K562 (cell line): ENCODE results near the gene GMEB1. TPM values are rescaled to one million over a fixed set of nuclear protein-coding genes. Genes with fewer than 3 reads are reported as not detected.

ENCODE experiments used
- ATAC-seq: fragments of 200-7000 bp; cut with Tn5 transposase; 3 replicates; pipeline ENCODE4 v1.9.1; 2020; ENCODE audit warnings: moderate library complexity
- BruUV-seq: library from RNA; stranded (reverse); fragments of 400-500 nt; replicated peaks from 2 replicates; lab custom pipeline; 2021; lab: Mats Ljungman, UMichigan
- CTCF ChIA-PET: fragments of 300-600 bp; formaldehyde crosslinking; extraction: SDS; loops from one replicate; lab custom pipeline; 2021; ENCODE audit warnings: low intra/inter-chr PET ratio; lab: Yijun Ruan, JAX
- POLR2A ChIA-PET: fragments of 300-600, 350-650 bp; sonication (Branson Sonifier 250); formaldehyde crosslinking; extraction: SDS; loops from one replicate; lab custom pipeline; 2021; ENCODE audit warnings: antibody characterized with exemption, inconsistent platforms; lab: Yijun Ruan, JAX
- DNase-seq, 4 experiments: peaks; one replicate each; pipeline versions ENCODE4 v3.0.0 to v3.0.0-alpha.2; 2011 to 2018; ENCODE audit warnings: low spot score in 3 of 4, mixed read lengths in 3 of 4; ENCODE audit errors: extremely low read depth in 1 of 4
- FAIRE-seq: peaks from 2 replicates; lab custom pipeline; 2011; peaks lifted over from hg19 to GRCh38; lab: Jason Lieb, UNC
- H2AFZ ChIP-seq: 2 replicates; pipeline ENCODE4 v1.6.0; 2011; ENCODE audit warnings: low read depth, low read length, control low read depth, inconsistent platforms
- H3K27ac ChIP-seq: fragments of 200-600 bp; 3 replicates; pipeline ENCODE4 v1.8.0; 2011; ENCODE audit warnings: low read depth, mild to moderate bottlenecking, control low read depth, inconsistent platforms, low read length, moderate library complexity, mixed read lengths; ENCODE audit errors: extremely low read depth
- H3K27me3 ChIP-seq, 2 experiments: fragments of 300-600 bp in 1 of 2; 2 replicates in 1 of 2; 3 replicates in 1 of 2; pipeline versions ENCODE4 v1.6.0 to v1.8.0; 2011; ENCODE audit warnings: inconsistent platforms in 2 of 2, low read length in 2 of 2, mild to moderate bottlenecking in 1 of 2, mixed read lengths in 1 of 2, moderate library complexity in 1 of 2; ENCODE audit not compliant: control insufficient read depth in 2 of 2, insufficient read depth in 2 of 2
- H3K36me3 ChIP-seq: fragments of 300-600 bp; 3 replicates; pipeline ENCODE4 v1.8.0; 2011; ENCODE audit warnings: mild to moderate bottlenecking, low read length, inconsistent platforms; ENCODE audit not compliant: control insufficient read depth, insufficient read depth
- H3K4me1 ChIP-seq, 2 experiments: fragments of 200-600 bp in 1 of 2; replicated peaks in 1 of 2; 2 replicates in 1 of 2; 3 replicates in 1 of 2; pipeline versions ENCODE4 v1.5.1 to v1.8.0; 2011; ENCODE audit warnings: inconsistent platforms in 2 of 2, low read length in 2 of 2, mild to moderate bottlenecking in 1 of 2, mixed read lengths in 1 of 2, moderate library complexity in 1 of 2; ENCODE audit not compliant: control insufficient read depth in 2 of 2, insufficient read depth in 2 of 2
- H3K4me2 ChIP-seq: 2 replicates; pipeline ENCODE4 v1.6.1; 2011; ENCODE audit warnings: low read length, control low read depth, inconsistent platforms, mixed read lengths; ENCODE audit not compliant: insufficient read depth
- H3K4me3 ChIP-seq: fragments of 200-600 bp; sonication (generic), shearing (Covaris generic); 2 replicates; pipeline ENCODE4 v1.5.1; 2016; ENCODE audit warnings: control low read depth, inconsistent platforms
- H3K79me2 ChIP-seq: fragments of 200-600 bp; 3 replicates; pipeline ENCODE4 v1.8.0; 2011; ENCODE audit warnings: low read length, inconsistent platforms; ENCODE audit not compliant: control insufficient read depth, insufficient read depth
- H3K9ac ChIP-seq, 2 experiments: 2 replicates each; pipeline versions ENCODE4 v1.6.0 to v1.6.1; 2011; ENCODE audit warnings: low read depth in 2 of 2, low read length in 2 of 2, control low read depth in 1 of 2, inconsistent platforms in 1 of 2, mild to moderate bottlenecking in 1 of 2, mixed read lengths in 1 of 2; ENCODE audit not compliant: insufficient read depth in 1 of 2
- H3K9me1 ChIP-seq: one replicate; pipeline ENCODE4 v1.6.0; 2011; ENCODE audit warnings: inconsistent platforms, mild to moderate bottlenecking, low read length, moderate library complexity; ENCODE audit not compliant: control insufficient read depth, insufficient read depth
- H3K9me3 ChIP-seq: replicated peaks from 2 replicates; pipeline ENCODE4 v1.5.1; 2011; ENCODE audit warnings: low read depth, low read length, inconsistent platforms; ENCODE audit not compliant: control insufficient read depth, insufficient read depth
- H4K20me1 ChIP-seq: replicated peaks from 2 replicates; pipeline ENCODE4 v1.6.1; 2011; ENCODE audit warnings: low read length, inconsistent platforms, mixed read lengths; ENCODE audit not compliant: control insufficient read depth, insufficient read depth
- ARID1B ChIP-seq: fragments of 450-650 bp; IDR thresholded peaks from 2 replicates; pipeline ENCODE4 v1.6.1; 2016; ENCODE audit warnings: antibody characterized with exemption, mild to moderate bottlenecking, inconsistent platforms
- ARNT ChIP-seq, 2 experiments: fragments of 450-650 bp; IDR thresholded peaks; 2 replicates each; pipeline ENCODE4 v1.6.1; 2016; ENCODE audit warnings: mild to moderate bottlenecking in 1 of 2
- CBFA2T2 ChIP-seq: fragments of 450-650 bp; conservative IDR thresholded peaks from 2 replicates; pipeline ENCODE4 v1.6.1; 2017; ENCODE audit warnings: mild to moderate bottlenecking
- GATAD2A ChIP-seq: fragments of 450-650 bp; IDR thresholded peaks from 2 replicates; pipeline ENCODE4 v1.6.1; 2017
- L3MBTL2 ChIP-seq: fragments of 450-650 bp; IDR thresholded peaks from 2 replicates; pipeline ENCODE4 v1.6.1; 2016; ENCODE audit warnings: mild to moderate bottlenecking, moderate library complexity
- PCBP2 ChIP-seq: fragments of 200-400 bp; formaldehyde crosslinking; IDR thresholded peaks from 2 replicates; pipeline ENCODE4 v1.6.1; 2018; ENCODE audit warnings: low read length, low read depth, mild to moderate bottlenecking, moderate library complexity; ENCODE audit not compliant: poor library complexity, severe bottlenecking
- POLR2H ChIP-seq: IDR thresholded peaks from 2 replicates; pipeline ENCODE4 v1.6.1; 2016; ENCODE audit warnings: missing genetic modification characterization, low read depth, mild to moderate bottlenecking, control low read depth, missing compliant biosample characterization, moderate library complexity
- RBM14 ChIP-seq: fragments of 200-400 bp; formaldehyde crosslinking; IDR thresholded peaks from 2 replicates; pipeline ENCODE4 v1.6.1; 2018; ENCODE audit warnings: low read depth, mild to moderate bottlenecking, low read length, moderate library complexity, borderline replicate concordance; ENCODE audit not compliant: insufficient read depth
- SAFB2 ChIP-seq: fragments of 200-400 bp; formaldehyde crosslinking; IDR thresholded peaks from 2 replicates; pipeline ENCODE4 v1.6.1; 2018; ENCODE audit warnings: borderline replicate concordance, low read length, low read depth, moderate library complexity; ENCODE audit not compliant: severe bottlenecking
- SIRT6 ChIP-seq: IDR thresholded peaks from one replicate; pipeline ENCODE4 v1.6.1; 2012; ENCODE audit warnings: low read depth, mild to moderate bottlenecking, control low read depth, inconsistent platforms, low read length, moderate library complexity
- TEAD1 ChIP-seq, 2 experiments: fragments of 450-650 bp in 1 of 2; sonication (generic) in 1 of 2; formaldehyde crosslinking; IDR thresholded peaks; 2 replicates each; pipeline versions ENCODE4 v1.4.0 to v1.8.0; 2020 to 2022; ENCODE audit warnings: mild to moderate bottlenecking in 2 of 2, missing genetic modification reagents in 1 of 2
- TRIM24 ChIP-seq, 2 experiments: fragments of 450-650 bp; IDR thresholded peaks; 2 replicates each; pipeline ENCODE4 v1.6.1; 2016
- ZNF133 ChIP-seq: fragments of 250-450 bp; sonication (Bioruptor Pico); IDR thresholded peaks from 2 replicates; pipeline ENCODE4 v1.4.0; 2020; ENCODE audit warnings: mild to moderate bottlenecking
- ZNF212 ChIP-seq: fragments of 450-650 bp; formaldehyde crosslinking; IDR thresholded peaks from 2 replicates; pipeline ENCODE4 v1.4.0; 2020; ENCODE audit warnings: mild to moderate bottlenecking
- ZNF316 ChIP-seq: fragments of 450-650 bp; IDR thresholded peaks from 2 replicates; pipeline ENCODE4 v1.6.1; 2016
- ZNF644 ChIP-seq: fragments of 200-800 bp; sonication (Bioruptor generic); IDR thresholded peaks from 2 replicates; pipeline ENCODE4 v1.6.1; 2016; ENCODE audit warnings: low read depth, missing genetic modification characterization, missing compliant biosample characterization
- whole genome bisulfite sequencing: fragments of 100-300 bp; shearing (Covaris generic); methylation state at CpG from one replicate; pipeline ENCODE4 v1.1.6; 2016; ENCODE audit warnings: low coverage, mixed read lengths; ENCODE audit not compliant: insufficient coverage; ENCODE audit errors: missing lambda C conversion rate; 5-methylcytosine and 5-hydroxymethylcytosine counted together
- in situ Hi-C: fragments of 300-500 bp; cut with MboI; formaldehyde crosslinking; loops from 4 replicates; pipeline ENCODE4 v1.15.0; 2018; ENCODE audit warnings: inconsistent platforms, mixed read lengths
- intact Hi-C: fragments of 100-400 bp; cut with micrococcal nuclease; formaldehyde crosslinking; loops from 2 replicates; pipeline ENCODE4 v1.14.2; 2022
- polyA plus RNA-seq, 8 experiments: library from polyadenylated mRNA; depleted of rRNA in 4 of 8; stranded (reverse) in 5 of 8; unstranded in 3 of 8; fragments of >200 nt; fragmentation: Nextera tagmentation in 2 of 8; fragmentation: Illumina TruSeq in 1 of 8; extraction: Ambion mirVana in 2 of 8; extraction: Trizol in 1 of 8; gene quantifications; 2 replicates each; pipeline versions ENCODE4 v1.2.1 to v1.2.3, GENCODE V29; 2011 to 2014; ENCODE audit warnings: inconsistent platforms in 1 of 8, missing spikeins in 1 of 8
- total RNA-seq, 7 experiments: library from RNA; depleted of rRNA in 6 of 7; stranded (reverse); fragments of >200 nt in 6 of 7; fragmentation: Illumina TruSeq in 2 of 7; extraction: Trizol in 2 of 7; gene quantifications; 2 replicates each; pipeline versions ENCODE4 v1.2.1 to v1.2.3, GENCODE V29; 2011 to 2021; ENCODE audit warnings: low replicate concordance in 1 of 7
- TF ChIP-seq, protein P1 (sequence below): fragments of 250-450 bp; sonication (Bioruptor Pico); IDR thresholded peaks from 2 replicates; pipeline ENCODE4 v1.8.0; 2021; ENCODE audit warnings: borderline replicate concordance, mild to moderate bottlenecking, moderate library complexity; ENCODE audit not compliant: poor library complexity, severe bottlenecking
- TF ChIP-seq, protein P2 (sequence below): fragments of 250-450 bp; sonication (Bioruptor Pico); IDR thresholded peaks from 2 replicates; pipeline ENCODE4 v1.5.0; 2020; ENCODE audit warnings: mild to moderate bottlenecking
- TF ChIP-seq, protein P3 (sequence below), 2 experiments: fragments of 450-650 bp in 1 of 2; sonication (generic) in 1 of 2; formaldehyde crosslinking in 1 of 2; IDR thresholded peaks in 1 of 2; conservative IDR thresholded peaks in 1 of 2; 2 replicates each; pipeline versions ENCODE4 v1.6.1 to v1.8.1; 2016 to 2023; ENCODE audit warnings: mild to moderate bottlenecking in 2 of 2, moderate library complexity in 2 of 2, inconsistent platforms in 1 of 2, missing genetic modification reagents in 1 of 2
- TF ChIP-seq, protein P4 (sequence below): sonication (generic); formaldehyde crosslinking; IDR thresholded peaks from 2 replicates; pipeline ENCODE4 v1.8.1; 2023; ENCODE audit warnings: mild to moderate bottlenecking, missing genetic modification reagents, moderate library complexity

GMEB1 gene
- total and polyA plus RNA-seq, 9 of the 15 experiments (the other 6 are each of a cell fraction or from before 2014, with no cell fraction given): 6.6 to 17.5 (median 8.5) TPM

DNA sequence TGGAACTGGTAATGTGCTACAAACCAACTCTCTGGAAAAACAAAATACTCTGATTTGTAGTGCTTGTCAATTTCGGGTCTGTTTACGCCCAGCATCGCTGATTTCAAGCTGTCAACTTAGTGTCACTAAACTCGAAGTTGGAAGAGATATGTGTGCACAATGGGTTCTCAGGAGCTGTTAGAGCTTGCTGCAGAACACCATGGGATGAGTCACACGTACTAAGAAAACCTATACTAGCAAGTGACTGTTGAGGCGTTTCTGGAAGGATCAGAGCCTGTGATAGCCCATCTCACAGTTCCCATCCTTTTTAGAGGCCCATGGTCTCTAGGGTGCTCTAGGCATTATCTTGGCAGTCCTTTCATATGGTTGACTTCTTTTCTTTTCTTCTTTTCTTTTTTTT is 14.3 kb downstream of the GMEB1 start:
- ATAC-seq (no peak; the same call in 2 of the 3 replicates), FAIRE-seq (peak; percentile 51), DNase-seq (peak in 3 of 4 experiments; percentile 6 to 47 (median 11))
- peaks cover 5 to 13% of the 10 kb centered on the region in 2 experiments; a peak in 4 of 5 replicates for H3K4me1 ChIP-seq
- H3K36me3 ChIP-seq: peaks cover 29% of the 10 kb centered on the region
- H2AFZ ChIP-seq: no peak overlapping the region
- no peaks in the 10 kb centered on the region for H4K20me1 ChIP-seq
- BruUV-seq: no TSS peak
- no peak overlapping the region for H3K9ac ChIP-seq
- in situ Hi-C loops: no loop called here
- no peaks in the 10 kb centered on the region for H3K79me2 ChIP-seq
- intact Hi-C loops: no loop called here
- WGBS: 41% methylated on average over 6 of the region's 6 CpGs
- ChIA-PET POLR2A (interaction anchor here (0.6 to 3.9 kb wide), 8 partner anchors 8 to 231 kb away, joined by 3 to 18 read pairs (median 4); partner anchors contain the start of genes GMEB1 and RNU11), CTCF (no interaction called here)
- H3K4me2 ChIP-seq: no peak overlapping the region
- H3K4me3 ChIP-seq: no peak overlapping the region
- H3K27ac ChIP-seq: no peak overlapping the region
- no peaks in the 10 kb centered on the region for H3K9me3 ChIP-seq
- no peaks in the 10 kb centered on the region for H3K9me1 ChIP-seq
- H3K27me3 ChIP-seq: no peaks in the 10 kb centered on the region
- no peak for TF ChIP-seq ARNT (IDR thresholded peaks at IDR 0.05)
- no peak for TF ChIP-seq L3MBTL2
- no peak for TF ChIP-seq SAFB2
- TF ChIP-seq, protein P1, sequence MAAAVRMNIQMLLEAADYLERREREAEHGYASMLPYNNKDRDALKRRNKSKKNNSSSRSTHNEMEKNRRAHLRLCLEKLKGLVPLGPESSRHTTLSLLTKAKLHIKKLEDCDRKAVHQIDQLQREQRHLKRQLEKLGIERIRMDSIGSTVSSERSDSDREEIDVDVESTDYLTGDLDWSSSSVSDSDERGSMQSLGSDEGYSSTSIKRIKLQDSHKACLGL (CRISPR knock-in tag): no peak
- TF ChIP-seq PCBP2: no peak
- peak; percentile 11; the same call in 1 of the 2 replicates for TF ChIP-seq ARID1B
- no peak for TF ChIP-seq POLR2H
- TF ChIP-seq ZNF644 (tag): no peak
- TF ChIP-seq ZNF133 (CRISPR knock-in tag): no peak
- no peak for TF ChIP-seq TEAD1 (CRISPR knock-in tag; IDR thresholded peaks at IDR 0.05)
- TF ChIP-seq GATAD2A: no peak
- TF ChIP-seq, protein P2, sequence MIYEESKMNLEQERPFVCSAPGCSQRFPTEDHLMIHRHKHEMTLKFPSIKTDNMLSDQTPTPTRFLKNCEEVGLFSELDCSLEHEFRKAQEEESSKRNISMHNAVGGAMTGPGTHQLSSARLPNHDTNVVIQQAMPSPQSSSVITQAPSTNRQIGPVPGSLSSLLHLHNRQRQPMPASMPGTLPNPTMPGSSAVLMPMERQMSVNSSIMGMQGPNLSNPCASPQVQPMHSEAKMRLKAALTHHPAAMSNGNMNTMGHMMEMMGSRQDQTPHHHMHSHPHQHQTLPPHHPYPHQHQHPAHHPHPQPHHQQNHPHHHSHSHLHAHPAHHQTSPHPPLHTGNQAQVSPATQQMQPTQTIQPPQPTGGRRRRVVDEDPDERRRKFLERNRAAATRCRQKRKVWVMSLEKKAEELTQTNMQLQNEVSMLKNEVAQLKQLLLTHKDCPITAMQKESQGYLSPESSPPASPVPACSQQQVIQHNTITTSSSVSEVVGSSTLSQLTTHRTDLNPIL: no peak
- TF ChIP-seq TRIM24 (IDR thresholded peaks at IDR 0.05): no peak
- TF ChIP-seq, protein P3, sequence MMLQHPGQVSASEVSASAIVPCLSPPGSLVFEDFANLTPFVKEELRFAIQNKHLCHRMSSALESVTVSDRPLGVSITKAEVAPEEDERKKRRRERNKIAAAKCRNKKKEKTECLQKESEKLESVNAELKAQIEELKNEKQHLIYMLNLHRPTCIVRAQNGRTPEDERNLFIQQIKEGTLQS (IDR thresholded peaks at IDR 0.05): peak; percentile 41; the same call in 1 of the 2 replicates
- TF ChIP-seq, protein P3 (CRISPR knock-in tag; conservative IDR thresholded peaks at IDR 0.05): no peak
- no peak for TF ChIP-seq CBFA2T2
- no peak for TF ChIP-seq SIRT6
- TF ChIP-seq RBM14: no peak
- no peak for TF ChIP-seq ZNF212 (CRISPR knock-in tag)
- no peak for TF ChIP-seq ZNF316
- TF ChIP-seq, protein P4, sequence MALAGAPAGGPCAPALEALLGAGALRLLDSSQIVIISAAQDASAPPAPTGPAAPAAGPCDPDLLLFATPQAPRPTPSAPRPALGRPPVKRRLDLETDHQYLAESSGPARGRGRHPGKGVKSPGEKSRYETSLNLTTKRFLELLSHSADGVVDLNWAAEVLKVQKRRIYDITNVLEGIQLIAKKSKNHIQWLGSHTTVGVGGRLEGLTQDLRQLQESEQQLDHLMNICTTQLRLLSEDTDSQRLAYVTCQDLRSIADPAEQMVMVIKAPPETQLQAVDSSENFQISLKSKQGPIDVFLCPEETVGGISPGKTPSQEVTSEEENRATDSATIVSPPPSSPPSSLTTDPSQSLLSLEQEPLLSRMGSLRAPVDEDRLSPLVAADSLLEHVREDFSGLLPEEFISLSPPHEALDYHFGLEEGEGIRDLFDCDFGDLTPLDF (CRISPR knock-in tag): no peak
